ENCODE measurements around the gene YIPF5. TPM values are rescaled to one million over a fixed set of nuclear protein-coding genes. Genes with fewer than 3 reads are reported as not detected.

The YIPF5 gene
- total RNA-seq, 1 donor from 2014 or later, result 65.6 TPM

DNA sequence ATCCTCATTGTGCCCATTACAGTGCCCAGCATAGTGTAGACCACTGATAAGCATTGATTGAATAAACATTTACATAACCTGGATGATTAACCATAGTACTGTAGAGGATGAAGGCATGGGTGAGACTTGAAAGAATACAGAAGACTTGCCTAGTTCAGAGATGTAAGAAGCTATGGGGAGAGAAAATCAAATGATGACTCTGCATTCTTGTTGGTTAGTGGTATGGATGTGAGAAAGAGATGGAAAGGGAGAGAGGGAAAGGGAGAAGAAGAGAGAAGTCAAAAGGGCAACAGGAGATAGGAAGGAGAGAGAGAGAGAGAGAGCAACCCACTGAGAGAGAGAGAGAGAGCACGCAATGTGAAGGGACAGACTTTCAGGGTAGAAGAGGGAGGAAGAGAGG, 26.8 kb downstream of the YIPF5 start:
- Histone ChIP-seq H3K79me2 (ENCODE audit: low read depth) (no peaks in the 10 kb centered on the region), H2AFZ (replicated peaks) (no peak overlapping the region), H3F3A (ENCODE audit: low read depth) (no peaks in the 10 kb centered on the region), H3K9ac (no peak overlapping the region), H3K27ac (no peak overlapping the region), H3K4me2 (no peak overlapping the region), H3K9me3 (ENCODE audit: low read depth) (no peaks in the 10 kb centered on the region), H4K20me1 (ENCODE audit: low read depth) (no peaks in the 10 kb centered on the region), H3K36me3 (no peaks in the 10 kb centered on the region), H3K4me3 (no peak overlapping the region), H3K4me1 (peaks cover 26% of the 10 kb centered on the region), H3K27me3 (no peaks in the 10 kb centered on the region)
- TF ChIP-seq EZH2 (IDR thresholded peaks at IDR 0.05) (no peak), EZH2phosphoT487 (IDR thresholded peaks at IDR 0.05) (no peak)
- TF ChIP-seq, protein P1, sequence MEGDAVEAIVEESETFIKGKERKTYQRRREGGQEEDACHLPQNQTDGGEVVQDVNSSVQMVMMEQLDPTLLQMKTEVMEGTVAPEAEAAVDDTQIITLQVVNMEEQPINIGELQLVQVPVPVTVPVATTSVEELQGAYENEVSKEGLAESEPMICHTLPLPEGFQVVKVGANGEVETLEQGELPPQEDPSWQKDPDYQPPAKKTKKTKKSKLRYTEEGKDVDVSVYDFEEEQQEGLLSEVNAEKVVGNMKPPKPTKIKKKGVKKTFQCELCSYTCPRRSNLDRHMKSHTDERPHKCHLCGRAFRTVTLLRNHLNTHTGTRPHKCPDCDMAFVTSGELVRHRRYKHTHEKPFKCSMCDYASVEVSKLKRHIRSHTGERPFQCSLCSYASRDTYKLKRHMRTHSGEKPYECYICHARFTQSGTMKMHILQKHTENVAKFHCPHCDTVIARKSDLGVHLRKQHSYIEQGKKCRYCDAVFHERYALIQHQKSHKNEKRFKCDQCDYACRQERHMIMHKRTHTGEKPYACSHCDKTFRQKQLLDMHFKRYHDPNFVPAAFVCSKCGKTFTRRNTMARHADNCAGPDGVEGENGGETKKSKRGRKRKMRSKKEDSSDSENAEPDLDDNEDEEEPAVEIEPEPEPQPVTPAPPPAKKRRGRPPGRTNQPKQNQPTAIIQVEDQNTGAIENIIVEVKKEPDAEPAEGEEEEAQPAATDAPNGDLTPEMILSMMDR (IDR thresholded peaks at IDR 0.05), result no peak
- no peak for DNase-seq (ENCODE audit: low spot score)
- Mint-ChIP-seq H3K36me3 (no peaks in the 10 kb centered on the region), H3K9me3 (no peaks in the 10 kb centered on the region), H3K27me3 (ENCODE audit: insufficient read depth, low read depth) (peaks cover 2% of the 10 kb centered on the region), H3K27ac (no peak overlapping the region), H3K4me3 (no peak overlapping the region), H3K4me1 (peaks cover 18% of the 10 kb centered on the region)

DNA sequence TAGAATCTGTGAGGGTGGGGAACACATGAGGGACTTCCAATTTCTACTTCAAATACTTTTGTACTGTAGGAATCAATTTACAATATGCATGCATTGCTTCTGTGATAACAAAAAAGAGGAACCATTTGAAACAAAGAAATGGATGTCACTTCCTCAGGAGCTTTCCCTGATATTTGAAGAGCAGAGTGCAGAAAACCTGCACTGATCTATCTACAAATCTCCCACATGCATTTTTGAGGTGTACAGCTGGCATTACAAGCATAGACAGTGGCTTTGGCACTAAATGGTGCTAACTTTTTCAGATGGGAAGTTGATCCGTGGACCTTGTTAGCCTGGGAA, 27.7 kb downstream of the YIPF5 start:
- Histone ChIP-seq H3K4me3 (no peak overlapping the region), H3K27ac (no peak overlapping the region), H3K4me2 (no peak overlapping the region), H2AFZ (replicated peaks) (no peak overlapping the region), H3K9me3 (ENCODE audit: low read depth) (no peaks in the 10 kb centered on the region), H3K4me1 (peaks cover 26% of the 10 kb centered on the region), H3K27me3 (no peaks in the 10 kb centered on the region), H4K20me1 (ENCODE audit: low read depth) (no peaks in the 10 kb centered on the region), H3K36me3 (no peaks in the 10 kb centered on the region), H3K79me2 (ENCODE audit: low read depth) (no peaks in the 10 kb centered on the region), H3K9ac (no peak overlapping the region), H3F3A (ENCODE audit: low read depth) (no peaks in the 10 kb centered on the region)
- DNase-seq (ENCODE audit: low spot score), result no peak
- Mint-ChIP-seq H3K4me1 (peaks cover 18% of the 10 kb centered on the region), H3K27ac (no peak overlapping the region), H3K9me3 (no peaks in the 10 kb centered on the region), H3K36me3 (no peaks in the 10 kb centered on the region), H3K27me3 (ENCODE audit: insufficient read depth, low read depth) (peaks cover 2% of the 10 kb centered on the region), H3K4me3 (no peak overlapping the region)
- TF ChIP-seq EZH2phosphoT487 (IDR thresholded peaks at IDR 0.05) (no peak), EZH2 (IDR thresholded peaks at IDR 0.05) (no peak)
- TF ChIP-seq, protein P1 (IDR thresholded peaks at IDR 0.05), result no peak

DNA sequence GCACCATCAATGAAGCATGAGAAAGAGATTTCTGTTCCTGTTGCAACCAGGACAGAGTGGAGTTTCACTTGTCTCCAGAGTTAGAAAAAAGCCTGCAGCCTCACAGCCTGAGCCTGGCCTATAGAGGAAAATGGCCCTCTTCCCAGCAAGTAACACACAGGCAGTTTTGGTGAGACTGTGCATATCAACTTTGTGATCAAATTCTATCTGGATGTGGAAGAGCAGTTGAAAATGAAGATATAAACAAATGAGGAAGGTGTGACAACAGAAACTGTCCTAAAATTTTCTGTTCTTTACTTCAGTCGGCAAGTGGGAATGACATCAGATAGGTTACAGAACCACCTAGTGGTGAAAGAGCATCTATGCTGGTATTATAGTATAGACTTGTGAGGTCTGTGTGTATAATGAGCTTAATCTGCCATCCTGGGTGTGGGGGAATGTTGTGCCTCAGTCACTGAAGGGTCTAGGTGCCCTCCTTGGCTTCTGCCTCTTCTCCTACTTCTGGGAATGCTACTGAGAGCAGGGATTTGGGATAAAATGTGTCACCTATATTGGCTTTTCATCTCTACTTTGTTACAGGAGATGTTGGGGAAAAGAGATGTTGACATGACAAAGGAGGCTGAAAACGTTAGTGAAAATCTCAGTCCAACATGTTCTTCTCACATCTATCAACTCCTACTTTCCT, 28.2 kb downstream of the YIPF5 start:
- H3K27ac ChIP-seq, result no peak overlapping the region
- peaks cover 26% of the 10 kb centered on the region for H3K4me1 ChIP-seq
- H3F3A ChIP-seq (ENCODE audit: low read depth), result no peaks in the 10 kb centered on the region
- H3K36me3 ChIP-seq, result no peaks in the 10 kb centered on the region
- Mint-ChIP-seq H3K27ac (no peak overlapping the region), H3K4me3 (no peak overlapping the region), H3K36me3 (no peaks in the 10 kb centered on the region), H3K27me3 (ENCODE audit: insufficient read depth, low read depth) (peaks cover 2% of the 10 kb centered on the region), H3K4me1 (peaks cover 18% of the 10 kb centered on the region), H3K9me3 (no peaks in the 10 kb centered on the region)
- H3K27me3 ChIP-seq, result no peaks in the 10 kb centered on the region
- H2AFZ ChIP-seq (replicated peaks), result peak overlapping the region; percentile 84
- no peak for TF ChIP-seq EZH2phosphoT487 (IDR thresholded peaks at IDR 0.05)
- TF ChIP-seq EZH2 (IDR thresholded peaks at IDR 0.05), result no peak
- TF ChIP-seq, protein P1 (IDR thresholded peaks at IDR 0.05), result peak; percentile 74
- no peak overlapping the region for H3K9ac ChIP-seq
- H4K20me1 ChIP-seq (ENCODE audit: low read depth), result no peaks in the 10 kb centered on the region
- H3K79me2 ChIP-seq (ENCODE audit: low read depth), result no peaks in the 10 kb centered on the region
- no peak overlapping the region for H3K4me3 ChIP-seq
- H3K9me3 ChIP-seq (ENCODE audit: low read depth), result no peaks in the 10 kb centered on the region
- H3K4me2 ChIP-seq, result no peak overlapping the region
- DNase-seq (ENCODE audit: low spot score), result peak; percentile 65

All from neural progenitor cell (in vitro differentiated cells).